C4-2B (cell line): Measurements from ENCODE around the gene LMF1.

Experiments
- ZFX ChIP-seq: fragments of 450-650 bp; IDR thresholded peaks from 2 replicates; pipeline ENCODE4 v1.6.1; 2017
- TF ChIP-seq, protein P1 (sequence below): fragments of 450-650 bp; conservative IDR thresholded peaks from 2 replicates; pipeline ENCODE4 v1.5.1; 2017; ENCODE audit warnings: mild to moderate bottlenecking

DNA sequence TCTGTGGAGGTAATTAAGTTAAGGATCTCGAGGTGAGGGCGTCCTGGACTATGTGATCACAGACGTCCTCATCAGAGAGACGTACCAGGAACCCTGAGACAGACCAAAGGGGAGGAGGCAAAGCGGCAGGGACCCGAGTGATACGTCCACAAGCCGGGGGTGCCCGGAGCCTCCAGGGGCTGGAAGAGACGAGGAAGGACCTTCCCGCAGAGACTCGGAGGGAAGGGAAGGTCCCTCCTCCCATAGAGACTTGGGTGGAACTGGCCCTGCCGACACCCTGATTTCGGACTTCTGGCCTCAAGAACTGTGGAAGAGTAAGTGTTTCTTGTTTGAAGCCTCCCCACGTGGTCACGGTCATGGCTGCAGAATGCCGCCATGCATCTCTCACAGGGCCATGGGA, 30.8 kb downstream of the LMF1 start:
- TF ChIP-seq, protein P1, sequence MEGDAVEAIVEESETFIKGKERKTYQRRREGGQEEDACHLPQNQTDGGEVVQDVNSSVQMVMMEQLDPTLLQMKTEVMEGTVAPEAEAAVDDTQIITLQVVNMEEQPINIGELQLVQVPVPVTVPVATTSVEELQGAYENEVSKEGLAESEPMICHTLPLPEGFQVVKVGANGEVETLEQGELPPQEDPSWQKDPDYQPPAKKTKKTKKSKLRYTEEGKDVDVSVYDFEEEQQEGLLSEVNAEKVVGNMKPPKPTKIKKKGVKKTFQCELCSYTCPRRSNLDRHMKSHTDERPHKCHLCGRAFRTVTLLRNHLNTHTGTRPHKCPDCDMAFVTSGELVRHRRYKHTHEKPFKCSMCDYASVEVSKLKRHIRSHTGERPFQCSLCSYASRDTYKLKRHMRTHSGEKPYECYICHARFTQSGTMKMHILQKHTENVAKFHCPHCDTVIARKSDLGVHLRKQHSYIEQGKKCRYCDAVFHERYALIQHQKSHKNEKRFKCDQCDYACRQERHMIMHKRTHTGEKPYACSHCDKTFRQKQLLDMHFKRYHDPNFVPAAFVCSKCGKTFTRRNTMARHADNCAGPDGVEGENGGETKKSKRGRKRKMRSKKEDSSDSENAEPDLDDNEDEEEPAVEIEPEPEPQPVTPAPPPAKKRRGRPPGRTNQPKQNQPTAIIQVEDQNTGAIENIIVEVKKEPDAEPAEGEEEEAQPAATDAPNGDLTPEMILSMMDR, result no peak
- TF ChIP-seq ZFX, result no peak
